Fibroblast of lung (primary cell): Measurements from ENCODE around the gene ATP10A. TPM values are rescaled to one million over a fixed set of nuclear protein-coding genes. Genes with fewer than 3 reads are reported as not detected.

Experiments used
- DNase-seq, 2 donors: peaks; one replicate each; pipeline versions ENCODE4 v3.0.0 to v3.0.0-alpha.2; 2010; ENCODE audit warnings: low read depth in 2 of 2
- H2AFZ ChIP-seq: 2 replicates; pipeline ENCODE4 v1.5.1; 2012; ENCODE audit warnings: low read length, control low read depth, inconsistent platforms
- H3K27ac ChIP-seq: 2 replicates; pipeline ENCODE4 v1.5.1; 2011; ENCODE audit warnings: low read length, control low read depth; ENCODE audit not compliant: insufficient read depth
- H3K27me3 ChIP-seq: 2 replicates; pipeline ENCODE4 v1.5.1; 2011; ENCODE audit warnings: mild to moderate bottlenecking, low read length; ENCODE audit not compliant: control insufficient read depth, insufficient read depth
- H3K36me3 ChIP-seq: 2 replicates; pipeline ENCODE4 v1.5.1; 2011; ENCODE audit warnings: low read length; ENCODE audit not compliant: control insufficient read depth, insufficient read depth
- H3K4me1 ChIP-seq: 2 replicates; pipeline ENCODE4 v1.5.1; 2011; ENCODE audit warnings: low read length; ENCODE audit not compliant: control insufficient read depth, insufficient read depth; ENCODE audit errors: extremely low read depth
- H3K4me2 ChIP-seq: 2 replicates; pipeline ENCODE4 v1.5.1; 2011; ENCODE audit warnings: low read length, control low read depth; ENCODE audit not compliant: insufficient read depth; ENCODE audit errors: extremely low read depth
- H3K4me3 ChIP-seq, 4 experiments: fragments of 200-600 bp in 1 of 4; sonication (generic) in 1 of 4; replicated peaks in 1 of 4; 2 replicates each; pipeline ENCODE4 v1.5.1; 2011 to 2016; ENCODE audit warnings: low read length in 4 of 4, low read depth in 3 of 4, mild to moderate bottlenecking in 3 of 4, control low read depth in 2 of 4, inconsistent platforms in 1 of 4, mixed read lengths in 1 of 4; ENCODE audit not compliant: insufficient read depth in 1 of 4; ENCODE audit errors: control extremely low read depth in 1 of 4
- H3K79me2 ChIP-seq: 2 replicates; pipeline ENCODE4 v1.5.1; 2012; ENCODE audit warnings: mild to moderate bottlenecking, low read length, inconsistent platforms; ENCODE audit not compliant: control insufficient read depth, insufficient read depth
- H3K9ac ChIP-seq: 2 replicates; pipeline ENCODE4 v1.5.1; 2011; ENCODE audit warnings: mild to moderate bottlenecking, low read length, control low read depth; ENCODE audit not compliant: insufficient read depth
- H3K9me3 ChIP-seq: 2 replicates; pipeline ENCODE4 v1.5.1; 2012; ENCODE audit warnings: low read depth, low read length; ENCODE audit not compliant: control insufficient read depth, insufficient read depth
- H4K20me1 ChIP-seq: 2 replicates; pipeline ENCODE4 v1.5.1; 2011; ENCODE audit warnings: low read length; ENCODE audit not compliant: control insufficient read depth, insufficient read depth; ENCODE audit errors: extremely low read depth
- CTCF ChIP-seq, 2 donors: IDR thresholded peaks in 1 of 2; conservative IDR thresholded peaks in 1 of 2; 1 replicate in 1 of 2; 2 replicates in 1 of 2; pipeline ENCODE4 v1.5.1; 2011 to 2012; ENCODE audit warnings: low read length in 2 of 2, control low read depth in 1 of 2, inconsistent platforms in 1 of 2, low read depth in 1 of 2, mild to moderate bottlenecking in 1 of 2
- EZH2 ChIP-seq: IDR thresholded peaks from 2 replicates; pipeline ENCODE4 v1.5.1; 2012; ENCODE audit warnings: low read length, control low read depth, mild to moderate bottlenecking; ENCODE audit errors: missing control alignments
- polyA plus RNA-seq, 2 donors: library from polyadenylated mRNA; depleted of rRNA in 1 of 2; stranded (reverse) in 1 of 2; unstranded in 1 of 2; fragments of >200 nt; gene quantifications; 2 replicates each; pipeline ENCODE4 v1.2.1, GENCODE V29; 2011 to 2012; ENCODE audit warnings: missing spikeins in 1 of 2
- total RNA-seq: library from RNA; depleted of rRNA; stranded (reverse); fragments of >200 nt; gene quantifications from 2 replicates; pipeline ENCODE4 v1.2.1, GENCODE V29; 2014

The ATP10A gene
- total and polyA plus RNA-seq, 2 donors (not counting 1 experiment from before 2014, with no cell fraction given): 12.7 to 13.8 TPM

DNA sequence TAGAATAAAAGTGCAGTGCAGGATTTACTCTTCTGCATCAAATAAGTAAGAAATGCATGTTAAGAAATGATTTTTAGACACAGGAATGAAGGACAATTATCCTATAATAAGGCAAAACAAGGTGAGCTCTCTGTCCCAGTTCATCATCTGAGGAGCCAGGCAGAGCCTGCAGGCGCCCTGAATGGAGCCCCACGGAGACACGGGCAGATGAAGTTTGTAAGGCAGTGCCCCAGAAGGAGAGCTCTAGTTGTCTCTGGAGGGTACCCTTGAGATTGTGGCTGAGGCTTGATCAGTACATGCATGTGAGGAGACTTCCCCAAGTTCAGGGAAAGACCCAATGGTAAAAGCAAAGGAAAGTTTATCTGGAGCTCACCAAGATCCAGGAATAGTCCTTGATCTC lies 50.3 kb downstream of the ATP10A start:
- no peak for DNase-seq
- Histone ChIP-seq H3K27me3 (no peaks in the 10 kb centered on the region), H3K4me2 (no peak overlapping the region), H3K4me3 (no peak overlapping the region), H3K9ac (no peak overlapping the region), H4K20me1 (no peaks in the 10 kb centered on the region), H3K4me1 (no peaks in the 10 kb centered on the region), H3K79me2 (peaks cover 4% of the 10 kb centered on the region), H3K9me3 (no peaks in the 10 kb centered on the region), H2AFZ (no peak overlapping the region), H3K36me3 (peaks cover 1% of the 10 kb centered on the region), H3K27ac (no peak overlapping the region)
- TF ChIP-seq CTCF (conservative IDR thresholded peaks at IDR 0.05 in 1 of 2, IDR thresholded peaks at IDR 0.05 in 1 of 2; ENCODE audit: low read depth in 1 of 2, low read length in 2 of 2): no peak
- no peak for TF ChIP-seq EZH2

DNA sequence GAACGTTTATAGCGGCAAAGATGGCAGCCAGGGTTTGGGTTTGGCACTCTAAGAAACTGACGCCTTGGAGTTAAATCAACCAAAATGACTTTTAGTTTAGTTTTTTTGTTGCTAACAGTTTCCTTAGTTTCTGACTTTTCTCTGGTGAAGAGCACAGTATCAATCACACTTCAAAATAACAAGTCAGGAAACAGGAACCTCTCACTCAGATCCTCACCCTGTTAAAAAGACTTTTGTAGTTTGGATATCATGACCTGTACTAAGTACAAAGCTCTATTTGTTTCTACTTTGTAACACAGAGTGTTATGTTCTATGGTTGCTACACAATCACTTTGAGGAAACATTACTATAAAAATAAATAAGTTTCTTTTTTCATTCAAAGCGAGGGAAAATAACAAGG lies 51.1 kb downstream of the ATP10A start:
- Histone ChIP-seq H3K36me3 (peaks cover 1% of the 10 kb centered on the region), H3K4me1 (no peaks in the 10 kb centered on the region), H3K27me3 (no peaks in the 10 kb centered on the region), H3K79me2 (peaks cover 4% of the 10 kb centered on the region), H3K4me2 (no peak overlapping the region), H3K4me3 (no peak overlapping the region), H4K20me1 (no peaks in the 10 kb centered on the region), H3K9ac (no peak overlapping the region), H3K9me3 (no peaks in the 10 kb centered on the region), H3K27ac (no peak overlapping the region), H2AFZ (no peak overlapping the region)
- DNase-seq: no peak
- TF ChIP-seq CTCF (conservative IDR thresholded peaks at IDR 0.05 in 1 of 2, IDR thresholded peaks at IDR 0.05 in 1 of 2; ENCODE audit: low read depth in 1 of 2, low read length in 2 of 2) (no peak), EZH2 (no peak)

DNA sequence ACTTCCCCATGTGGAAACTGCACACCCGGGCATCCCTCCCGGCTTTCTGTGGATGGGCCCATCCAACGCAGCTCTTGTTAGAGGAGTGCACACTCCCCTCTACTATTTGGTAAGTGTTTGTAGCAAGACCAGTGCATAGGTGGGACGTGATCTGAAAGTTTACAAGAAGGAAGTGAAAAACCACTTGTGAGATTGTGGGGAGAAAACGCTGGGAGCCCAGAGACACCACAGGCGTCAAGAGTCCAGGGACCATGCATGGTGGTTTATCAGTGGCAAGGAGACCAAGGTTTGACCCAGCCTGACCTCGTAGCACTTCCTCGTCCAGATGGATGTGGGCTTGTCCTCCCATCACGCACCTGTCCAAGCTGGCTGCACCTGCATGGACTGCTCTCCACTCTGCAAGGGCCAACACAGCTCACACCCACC lies 51.6 kb downstream of the ATP10A start:
- Histone ChIP-seq H3K79me2 (peaks cover 4% of the 10 kb centered on the region), H3K9ac (no peak overlapping the region), H2AFZ (no peak overlapping the region), H3K4me3 (no peak overlapping the region), H3K4me2 (no peak overlapping the region), H3K9me3 (no peaks in the 10 kb centered on the region), H4K20me1 (no peaks in the 10 kb centered on the region), H3K27me3 (no peaks in the 10 kb centered on the region), H3K27ac (no peak overlapping the region), H3K4me1 (no peaks in the 10 kb centered on the region), H3K36me3 (peaks cover 1% of the 10 kb centered on the region)
- DNase-seq: no peak
- no peak for TF ChIP-seq EZH2
- no peak for TF ChIP-seq CTCF (conservative IDR thresholded peaks at IDR 0.05 in 1 of 2, IDR thresholded peaks at IDR 0.05 in 1 of 2; ENCODE audit: low read depth in 1 of 2, low read length in 2 of 2)
